ENCODE measurements around the gene SLC29A1. TPM values are rescaled to one million over a fixed set of nuclear protein-coding genes. Genes with fewer than 3 reads are reported as not detected.
"Not testable (repeated sequence)": the region's sequence is repeated elsewhere in the genome, so short reads cannot be mapped to it uniquely, and the experiment has no call there.

Gene SLC29A1
- polyA plus RNA-seq, 3 donors: 33.0 to 34.2 (median 33.0) TPM

- DNase-seq (ENCODE audit: low read depth in 3 of 3, low spot score in 2 of 3): no peak
Measured at GRCh38 chr6:44193307-44193910, 30.0 kb upstream of the SLC29A1 start.

- no peak for DNase-seq (ENCODE audit: low read depth in 3 of 3, low spot score in 2 of 3)
Measured at GRCh38 chr6:44194326-44194725, 29.1 kb upstream of the SLC29A1 start.

GRCh38 chr6:44196351-44196750 is 27.0 kb upstream of the SLC29A1 start:
- not testable (repeated sequence) for DNase-seq (ENCODE audit: low read depth in 3 of 3, low spot score in 2 of 3)

GRCh38 chr6:44198684-44199083 is 24.7 kb upstream of the SLC29A1 start:
- no peak for DNase-seq (ENCODE audit: low read depth in 3 of 3, low spot score in 2 of 3)

GRCh38 chr6:44199883-44200282 is 23.5 kb upstream of the SLC29A1 start:
- DNase-seq (ENCODE audit: low read depth in 3 of 3, low spot score in 2 of 3): no peak

GRCh38 chr6:44201200-44201599 is 22.2 kb upstream of the SLC29A1 start:
- DNase-seq (ENCODE audit: low read depth in 3 of 3, low spot score in 2 of 3): no peak

GRCh38 chr6:44201638-44202303 is 21.6 kb upstream of the SLC29A1 start:
- no peak for DNase-seq (ENCODE audit: low read depth in 3 of 3, low spot score in 2 of 3)

GRCh38 chr6:44202332-44202971 is 20.9 kb upstream of the SLC29A1 start:
- no peak for DNase-seq (ENCODE audit: low read depth in 3 of 3, low spot score in 2 of 3)

GRCh38 chr6:44202972-44203750 is 20.2 kb upstream of the SLC29A1 start:
- no peak for DNase-seq (ENCODE audit: low read depth in 3 of 3, low spot score in 2 of 3)

- DNase-seq (ENCODE audit: low read depth in 3 of 3, low spot score in 2 of 3): no peak
Measured at GRCh38 chr6:44203955-44204354, 19.4 kb upstream of the SLC29A1 start.

- DNase-seq (ENCODE audit: low read depth in 3 of 3, low spot score in 2 of 3): no peak
Measured at GRCh38 chr6:44207966-44208365, 15.4 kb upstream of the SLC29A1 start.

- no peak for DNase-seq (ENCODE audit: low read depth in 3 of 3, low spot score in 2 of 3)
Measured at GRCh38 chr6:44211284-44211683, 12.1 kb upstream of the SLC29A1 start.

- no peak for DNase-seq (ENCODE audit: low read depth in 3 of 3, low spot score in 2 of 3)
Measured at GRCh38 chr6:44214307-44214706, 9.1 kb upstream of the SLC29A1 start.

- DNase-seq (ENCODE audit: low read depth in 3 of 3, low spot score in 2 of 3): no peak
Measured at GRCh38 chr6:44216677-44217331, 6.6 kb upstream of the SLC29A1 start, which contains the start of gene MYMX. Gene MYMX, plus strand, starts transcription at chr6:44216926. Its CDS starts 546 bp downstream, at chr6:44217472.

GRCh38 chr6:44217332-44218143 is 5.9 kb upstream of the SLC29A1 start:
- no peak for DNase-seq (ENCODE audit: low read depth in 3 of 3, low spot score in 2 of 3)

GRCh38 chr6:44219053-44219814 is 4.2 kb upstream of the SLC29A1 start:
- DNase-seq (ENCODE audit: low read depth in 3 of 3, low spot score in 2 of 3): peak in 2 of 3 donors; percentile 77 to 83

- no peak for DNase-seq (ENCODE audit: low read depth in 3 of 3, low spot score in 2 of 3)
Measured at GRCh38 chr6:44219815-44220784, 3.3 kb upstream of the SLC29A1 start.

GRCh38 chr6:44220913-44221290 is 2.5 kb upstream of the SLC29A1 start:
- no peak for DNase-seq (ENCODE audit: low read depth in 3 of 3, low spot score in 2 of 3)

Data from right renal cortex interstitium (tissue), 3 donors.